Loucy (cell line): ENCODE results near the gene TNS2.

ENCODE experiments used
- CTCF ChIP-seq: fragments of 200-600 bp; sonication (generic); conservative IDR thresholded peaks from 2 replicates; pipeline ENCODE4 v1.5.1; 2014; ENCODE audit warnings: mild to moderate bottlenecking, antibody characterized with exemption, low read length
- EZH2phosphoT487 ChIP-seq: fragments of 200-600 bp; IDR thresholded peaks from 2 replicates; pipeline ENCODE4 v1.6.1; 2018; ENCODE audit warnings: antibody characterized with exemption, mild to moderate bottlenecking, moderate library complexity, borderline replicate concordance

GRCh38 chr12:53101931-53102781, 52.3 kb downstream of the TNS2 start:
- TF ChIP-seq CTCF (no peak), EZH2phosphoT487 (no peak)
